22Rv1 (cell line): ENCODE results near the gene NECTIN1.

ENCODE experiments used
- H3K27ac ChIP-seq: fragments of 450-650 bp; 2 replicates; pipeline ENCODE4 v1.5.1; 2017
- ZFX ChIP-seq: fragments of 450-650 bp; IDR thresholded peaks from 2 replicates; pipeline ENCODE4 v1.6.1; 2017; ENCODE audit warnings: antibody characterized with exemption, borderline replicate concordance
- TF ChIP-seq, protein P1 (sequence below): fragments of 450-650 bp; IDR thresholded peaks from 2 replicates; pipeline ENCODE4 v1.5.1; 2017; ENCODE audit warnings: mild to moderate bottlenecking

Gene NECTIN1

DNA sequence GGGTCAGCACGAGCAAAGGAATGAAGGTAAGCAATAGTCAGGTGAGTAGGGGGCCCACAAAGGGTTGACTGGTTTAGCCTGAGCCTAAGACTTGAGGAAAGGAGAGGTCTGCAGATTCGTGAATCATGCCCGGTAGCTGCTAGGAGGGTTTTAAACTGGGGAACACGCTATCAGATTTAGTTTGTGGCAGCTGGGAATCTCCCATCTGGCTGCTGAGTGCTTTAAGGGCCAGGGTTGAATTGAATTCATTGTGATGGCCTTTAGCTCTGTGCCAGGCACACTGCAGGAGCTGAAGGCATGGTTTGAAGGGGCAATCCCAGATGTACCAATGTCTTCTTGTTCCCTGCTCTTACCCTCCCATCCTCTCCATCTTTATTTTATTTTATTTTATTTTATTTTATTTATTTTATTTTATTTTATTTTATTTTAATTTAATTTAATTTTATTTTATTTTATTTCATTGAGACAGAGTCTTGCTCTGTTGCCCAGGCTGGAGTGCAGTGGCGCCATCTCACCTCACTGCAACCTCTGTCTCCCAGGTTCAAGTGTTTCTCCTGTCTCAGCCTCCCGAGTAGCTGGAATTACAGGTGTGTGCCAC lies 1.9 kb upstream of the NECTIN1 start:
- H3K27ac ChIP-seq = peak overlapping the region; percentile 97
- no peak for TF ChIP-seq ZFX
- TF ChIP-seq, protein P1, sequence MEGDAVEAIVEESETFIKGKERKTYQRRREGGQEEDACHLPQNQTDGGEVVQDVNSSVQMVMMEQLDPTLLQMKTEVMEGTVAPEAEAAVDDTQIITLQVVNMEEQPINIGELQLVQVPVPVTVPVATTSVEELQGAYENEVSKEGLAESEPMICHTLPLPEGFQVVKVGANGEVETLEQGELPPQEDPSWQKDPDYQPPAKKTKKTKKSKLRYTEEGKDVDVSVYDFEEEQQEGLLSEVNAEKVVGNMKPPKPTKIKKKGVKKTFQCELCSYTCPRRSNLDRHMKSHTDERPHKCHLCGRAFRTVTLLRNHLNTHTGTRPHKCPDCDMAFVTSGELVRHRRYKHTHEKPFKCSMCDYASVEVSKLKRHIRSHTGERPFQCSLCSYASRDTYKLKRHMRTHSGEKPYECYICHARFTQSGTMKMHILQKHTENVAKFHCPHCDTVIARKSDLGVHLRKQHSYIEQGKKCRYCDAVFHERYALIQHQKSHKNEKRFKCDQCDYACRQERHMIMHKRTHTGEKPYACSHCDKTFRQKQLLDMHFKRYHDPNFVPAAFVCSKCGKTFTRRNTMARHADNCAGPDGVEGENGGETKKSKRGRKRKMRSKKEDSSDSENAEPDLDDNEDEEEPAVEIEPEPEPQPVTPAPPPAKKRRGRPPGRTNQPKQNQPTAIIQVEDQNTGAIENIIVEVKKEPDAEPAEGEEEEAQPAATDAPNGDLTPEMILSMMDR = no peak

DNA sequence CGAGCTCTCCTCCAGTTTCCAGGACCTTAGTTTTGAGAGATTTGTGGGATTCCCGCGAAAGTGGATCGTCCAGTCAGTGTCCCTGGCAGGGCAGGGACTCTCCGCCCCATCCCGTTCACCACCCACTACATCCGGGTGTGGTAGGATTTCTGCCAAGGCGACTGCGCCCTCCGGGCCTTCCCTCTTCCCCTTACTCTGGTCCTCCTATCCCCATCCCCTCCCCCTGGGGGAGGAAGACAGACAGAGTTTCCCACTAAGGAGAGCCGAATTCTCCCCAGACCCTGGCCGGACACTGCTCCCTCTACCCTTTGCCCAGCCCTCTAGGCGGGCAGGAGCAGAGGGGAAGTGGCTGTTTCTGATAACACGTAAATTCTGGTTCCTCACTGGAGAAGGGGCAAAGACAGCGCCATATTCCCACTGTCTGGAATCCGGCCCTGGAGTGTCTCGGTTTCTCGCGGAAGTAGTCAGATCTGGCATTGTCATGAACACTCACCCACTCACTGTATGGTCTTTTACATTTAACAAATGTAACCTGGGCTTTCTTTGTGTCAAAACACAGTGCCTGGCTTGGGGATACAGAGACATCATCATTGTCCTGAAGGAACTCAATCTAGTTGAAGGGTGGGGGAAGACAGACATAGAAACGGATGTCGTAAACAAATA lies 1.1 kb upstream of the NECTIN1 start:
- peak overlapping the region; percentile 97 for H3K27ac ChIP-seq

DNA sequence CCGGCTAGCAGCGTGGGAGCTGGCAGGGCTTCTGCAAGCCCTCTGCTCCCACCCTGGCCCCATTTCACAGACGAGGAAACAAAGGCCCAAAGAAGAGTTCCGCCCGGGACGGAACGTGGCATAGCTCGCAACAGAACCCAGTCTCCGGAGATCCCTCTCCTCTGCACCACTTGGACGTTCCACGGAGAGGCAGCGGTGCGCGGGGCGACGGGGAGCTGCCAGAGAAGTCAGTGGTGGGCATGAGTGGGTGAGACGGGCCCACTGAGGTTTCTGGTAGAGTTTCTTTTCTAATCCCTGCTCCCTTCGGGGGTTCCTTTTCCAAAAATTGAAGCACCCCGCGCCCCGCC lies 554 bp upstream of the NECTIN1 start:
- TF ChIP-seq, protein P1 = peak; percentile 64
- TF ChIP-seq ZFX = no peak
- peak overlapping the region; percentile 97 for H3K27ac ChIP-seq

More for the DNA sequence above, 1.1 kb upstream of the NECTIN1 start:
- TF ChIP-seq, protein P1 = no peak
- TF ChIP-seq ZFX = no peak

DNA sequence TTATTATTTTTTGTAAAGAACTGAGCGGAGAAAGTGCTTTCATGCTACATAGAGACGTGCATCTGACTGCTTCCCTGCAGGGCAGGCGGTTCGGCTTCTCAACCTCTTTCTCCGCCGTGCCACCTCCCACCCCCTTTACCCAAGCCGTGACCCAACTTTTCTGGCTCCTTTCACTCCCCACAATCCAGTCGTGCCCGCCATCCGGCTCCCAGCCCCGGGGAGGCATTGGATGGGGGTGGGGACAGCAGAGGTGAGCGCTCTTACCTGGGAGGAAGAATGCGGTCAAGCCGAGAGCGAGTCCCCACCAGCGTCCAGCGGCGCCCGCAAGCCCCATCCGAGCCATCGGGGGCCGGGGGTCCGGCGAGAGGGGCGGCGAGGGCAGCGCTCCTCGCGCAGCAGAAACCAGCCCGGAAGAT lies 781 bp downstream of the NECTIN1 start:
- H3K27ac ChIP-seq = peak overlapping the region; percentile 97
- no peak for TF ChIP-seq ZFX
- TF ChIP-seq, protein P1 = no peak

DNA sequence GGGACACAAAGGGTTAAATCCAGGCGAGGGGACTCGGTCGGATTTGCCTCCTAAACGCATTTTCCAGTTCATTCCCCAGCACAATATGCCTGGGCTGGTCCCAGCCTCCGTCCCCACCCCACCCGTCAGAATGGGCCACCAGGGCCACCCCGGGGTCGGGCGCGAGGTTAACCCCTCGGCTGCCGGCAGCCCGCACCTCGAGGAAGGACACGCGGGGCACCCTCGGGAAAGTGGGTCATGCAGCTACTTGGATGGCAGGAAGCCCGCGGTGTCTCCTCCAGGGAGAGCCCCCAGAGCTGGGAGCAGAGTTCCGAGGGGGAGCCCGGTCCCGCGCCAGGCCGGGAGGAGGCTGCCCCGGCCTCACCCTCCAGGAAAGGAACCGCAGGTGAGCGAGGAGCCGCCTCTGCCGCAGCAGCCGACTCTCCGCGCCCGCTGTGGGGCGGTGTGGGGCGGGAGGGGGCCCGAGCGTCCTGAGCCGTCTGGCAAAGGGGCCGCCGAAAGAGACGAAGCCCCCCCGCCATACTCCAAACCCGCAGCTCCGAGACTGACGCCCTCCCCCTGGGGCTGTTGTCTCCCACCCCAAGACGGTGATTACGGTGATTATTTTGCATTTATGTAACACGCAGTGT lies 1.4 kb downstream of the NECTIN1 start:
- H3K27ac ChIP-seq = peak overlapping the region; percentile 97
- TF ChIP-seq, protein P1 = peak; percentile 68
- TF ChIP-seq ZFX = no peak

DNA sequence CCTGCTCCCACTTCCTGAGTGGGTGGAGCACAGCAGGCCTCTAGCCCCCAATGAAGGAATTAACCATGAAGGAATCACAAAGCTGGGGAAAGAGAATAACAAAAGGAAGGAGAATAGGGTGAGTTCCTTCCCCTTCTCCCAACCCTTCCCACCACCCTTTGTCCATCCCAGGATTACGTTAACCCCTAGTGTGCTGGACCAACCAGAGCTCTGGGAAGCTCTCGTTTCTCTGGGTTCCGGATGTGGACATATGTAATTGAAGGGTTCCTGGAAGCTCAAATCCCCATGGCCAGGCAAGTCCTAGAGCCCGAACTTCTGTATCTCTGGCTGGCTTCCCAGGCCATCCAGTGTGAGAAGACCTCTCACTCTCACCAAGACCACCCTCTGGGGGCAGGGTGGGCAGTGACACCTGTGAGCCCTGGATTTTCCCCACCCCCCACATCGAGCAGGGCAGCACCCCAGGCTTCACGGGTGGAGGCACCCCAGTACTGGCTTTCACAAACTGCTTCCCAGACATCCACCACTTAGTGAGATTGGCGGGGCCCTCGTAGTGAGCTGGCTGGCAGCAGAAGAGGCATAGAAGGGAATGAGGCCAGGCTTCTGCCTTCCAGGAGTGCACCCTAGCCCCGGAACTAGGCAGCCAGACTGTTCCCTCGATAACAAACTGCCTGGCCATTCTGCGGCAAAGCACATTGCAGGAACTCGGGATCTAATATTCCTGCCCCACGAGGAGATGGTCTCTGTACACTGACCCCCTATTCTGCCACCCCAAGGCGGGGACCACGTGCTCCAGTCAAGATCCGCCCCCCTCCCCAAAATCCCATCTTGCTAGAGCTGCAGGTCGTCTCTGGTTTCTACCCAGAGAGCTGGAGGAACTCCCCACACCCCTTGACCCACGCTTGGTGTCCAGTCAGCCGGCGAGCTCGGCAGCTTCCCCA lies 2.1 kb downstream of the NECTIN1 start:
- TF ChIP-seq, protein P1 = no peak
- no peak for TF ChIP-seq ZFX
- H3K27ac ChIP-seq = no peak overlapping the region
